ENCODE data around the gene ZNF319.
"Not testable (repeated sequence)": the region's sequence is repeated elsewhere in the genome, so short reads cannot be mapped to it uniquely, and the experiment has no call there.

Gene ZNF319

GRCh38 chr16:57996406-57997175 lies 3.9 kb downstream of the ZNF319 start:
- FAIRE-seq = no peak

- FAIRE-seq = no peak
Observed at GRCh38 chr16:57995721-57996405, 4.6 kb downstream of the ZNF319 start.

- peak; percentile 45 for FAIRE-seq
Observed at GRCh38 chr16:57994778-57995177, 5.7 kb downstream of the ZNF319 start.

GRCh38 chr16:57994361-57994760 lies 6.1 kb downstream of the ZNF319 start:
- FAIRE-seq = no peak

GRCh38 chr16:57993897-57994296 lies 6.6 kb downstream of the ZNF319 start:
- no peak for FAIRE-seq

- no peak for FAIRE-seq
Observed at GRCh38 chr16:57993438-57993837, 7.0 kb downstream of the ZNF319 start.

- FAIRE-seq = no peak
Observed at GRCh38 chr16:57992084-57992483, 8.4 kb downstream of the ZNF319 start.

- no peak for FAIRE-seq
Observed at GRCh38 chr16:57991551-57992059, 8.9 kb downstream of the ZNF319 start.

- FAIRE-seq = no peak
Observed at GRCh38 chr16:57988929-57989328, 11.5 kb downstream of the ZNF319 start.

- no peak for FAIRE-seq
Observed at GRCh38 chr16:57987441-57988177, 12.9 kb downstream of the ZNF319 start.

- FAIRE-seq = no peak
Observed at GRCh38 chr16:57986196-57986595, 14.3 kb downstream of the ZNF319 start.

GRCh38 chr16:57985204-57986181 lies 15.0 kb downstream of the ZNF319 start:
- no peak for FAIRE-seq

- no peak for FAIRE-seq
Observed at GRCh38 chr16:57984443-57985203, 15.8 kb downstream of the ZNF319 start.

- FAIRE-seq = no peak
Observed at GRCh38 chr16:57982385-57982784, 18.1 kb downstream of the ZNF319 start.

- no peak for FAIRE-seq
Observed at GRCh38 chr16:57981636-57982035, 18.8 kb downstream of the ZNF319 start.

- FAIRE-seq = no peak
Observed at GRCh38 chr16:57979006-57979585, 21.4 kb downstream of the ZNF319 start.

GRCh38 chr16:57978070-57978465 lies 22.4 kb downstream of the ZNF319 start:
- not testable (repeated sequence) for FAIRE-seq

- no peak for FAIRE-seq
Observed at GRCh38 chr16:57977418-57978069, 22.9 kb downstream of the ZNF319 start.

- FAIRE-seq = no peak
Observed at GRCh38 chr16:57976331-57976796, 24.1 kb downstream of the ZNF319 start.

GRCh38 chr16:57972306-57972705 lies 28.2 kb downstream of the ZNF319 start:
- no peak for FAIRE-seq
